Transverse colon (tissue), 4 donors: ENCODE results near the gene SMIM1.

Experiments used
- CTCF ChIP-seq, 5 experiments: fragments of 200-600 bp in 3 of 5; fragments of 450-650 bp in 2 of 5; sonication (generic) in 3 of 5; IDR thresholded peaks; 1 replicate in 2 of 5; 2 replicates in 3 of 5; pipeline ENCODE4 v1.5.1; 2016 to 2017; ENCODE audit warnings: antibody characterized with exemption in 5 of 5, inconsistent platforms in 3 of 5, mild to moderate bottlenecking in 2 of 5, moderate library complexity in 1 of 5
- POLR2AphosphoS5 ChIP-seq, 3 donors: sonication (generic); formaldehyde crosslinking; IDR thresholded peaks; one replicate each; pipeline ENCODE4 v1.6.1; 2016; ENCODE audit warnings: antibody characterized with exemption in 3 of 3

- TF ChIP-seq POLR2AphosphoS5 (IDR thresholded peaks at IDR 0.05), result no peak
- no peak for TF ChIP-seq CTCF (IDR thresholded peaks at IDR 0.05)
Measured at GRCh38 chr1:3807769-3808168, 35.2 kb downstream of the SMIM1 start.
